ENCODE data around the gene CYP4F2. TPM values are rescaled to one million over a fixed set of nuclear protein-coding genes. Genes with fewer than 3 reads are reported as not detected.
"Not testable (repeated sequence)": the region's sequence is repeated elsewhere in the genome, so short reads cannot be mapped to it uniquely, and the experiment has no call there.

Gene CYP4F2
- polyA plus RNA-seq, 1 donor from 2014 or later: not detected

DNA sequence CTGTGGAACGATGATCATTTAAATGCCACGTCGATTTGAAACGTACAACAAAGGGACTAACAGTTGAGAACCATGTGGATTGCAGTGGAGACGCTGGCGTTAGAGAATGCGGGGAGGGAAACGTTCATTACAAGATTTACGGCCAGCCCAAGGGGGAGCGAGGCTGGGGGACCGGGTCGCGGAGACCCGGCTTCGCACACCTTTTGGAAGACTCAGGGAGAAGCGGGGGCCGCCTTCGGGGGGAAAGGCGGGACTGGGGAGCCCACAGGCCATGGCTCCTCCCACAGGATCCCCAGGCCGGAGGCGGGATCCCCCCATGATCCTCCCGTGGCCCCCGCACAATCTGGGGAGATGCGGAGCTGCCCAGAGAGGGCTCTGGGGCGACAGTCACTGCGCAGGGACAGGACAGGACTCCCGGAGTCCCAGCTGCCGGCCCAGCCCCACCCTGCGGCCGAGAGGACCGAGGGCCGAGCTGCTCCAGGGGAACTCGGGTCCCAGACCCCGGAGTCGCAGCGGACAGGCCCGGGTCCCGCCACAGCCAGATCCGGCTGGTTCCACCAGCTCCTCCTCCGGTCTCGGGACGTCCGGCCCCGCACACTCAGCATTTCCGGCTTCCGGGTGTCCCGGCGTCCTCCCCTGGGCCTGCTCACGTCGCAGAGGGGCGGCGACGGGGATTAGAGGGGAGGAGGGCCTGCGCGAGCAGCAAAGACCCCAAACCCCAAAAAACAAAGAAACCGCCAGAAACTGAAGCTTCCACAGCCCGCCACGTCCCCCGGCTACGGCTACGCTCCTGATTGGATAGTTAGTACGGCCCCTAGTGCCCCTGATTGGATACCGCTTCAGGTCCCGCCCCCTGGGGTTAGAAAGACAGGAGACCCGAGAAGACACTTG, 61.3 kb downstream of the CYP4F2 start (continued):
- TF ChIP-seq, protein P1, sequence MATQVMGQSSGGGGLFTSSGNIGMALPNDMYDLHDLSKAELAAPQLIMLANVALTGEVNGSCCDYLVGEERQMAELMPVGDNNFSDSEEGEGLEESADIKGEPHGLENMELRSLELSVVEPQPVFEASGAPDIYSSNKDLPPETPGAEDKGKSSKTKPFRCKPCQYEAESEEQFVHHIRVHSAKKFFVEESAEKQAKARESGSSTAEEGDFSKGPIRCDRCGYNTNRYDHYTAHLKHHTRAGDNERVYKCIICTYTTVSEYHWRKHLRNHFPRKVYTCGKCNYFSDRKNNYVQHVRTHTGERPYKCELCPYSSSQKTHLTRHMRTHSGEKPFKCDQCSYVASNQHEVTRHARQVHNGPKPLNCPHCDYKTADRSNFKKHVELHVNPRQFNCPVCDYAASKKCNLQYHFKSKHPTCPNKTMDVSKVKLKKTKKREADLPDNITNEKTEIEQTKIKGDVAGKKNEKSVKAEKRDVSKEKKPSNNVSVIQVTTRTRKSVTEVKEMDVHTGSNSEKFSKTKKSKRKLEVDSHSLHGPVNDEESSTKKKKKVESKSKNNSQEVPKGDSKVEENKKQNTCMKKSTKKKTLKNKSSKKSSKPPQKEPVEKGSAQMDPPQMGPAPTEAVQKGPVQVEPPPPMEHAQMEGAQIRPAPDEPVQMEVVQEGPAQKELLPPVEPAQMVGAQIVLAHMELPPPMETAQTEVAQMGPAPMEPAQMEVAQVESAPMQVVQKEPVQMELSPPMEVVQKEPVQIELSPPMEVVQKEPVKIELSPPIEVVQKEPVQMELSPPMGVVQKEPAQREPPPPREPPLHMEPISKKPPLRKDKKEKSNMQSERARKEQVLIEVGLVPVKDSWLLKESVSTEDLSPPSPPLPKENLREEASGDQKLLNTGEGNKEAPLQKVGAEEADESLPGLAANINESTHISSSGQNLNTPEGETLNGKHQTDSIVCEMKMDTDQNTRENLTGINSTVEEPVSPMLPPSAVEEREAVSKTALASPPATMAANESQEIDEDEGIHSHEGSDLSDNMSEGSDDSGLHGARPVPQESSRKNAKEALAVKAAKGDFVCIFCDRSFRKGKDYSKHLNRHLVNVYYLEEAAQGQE (IDR thresholded peaks at IDR 0.05; ENCODE audit: borderline replicate concordance): no peak

DNA sequence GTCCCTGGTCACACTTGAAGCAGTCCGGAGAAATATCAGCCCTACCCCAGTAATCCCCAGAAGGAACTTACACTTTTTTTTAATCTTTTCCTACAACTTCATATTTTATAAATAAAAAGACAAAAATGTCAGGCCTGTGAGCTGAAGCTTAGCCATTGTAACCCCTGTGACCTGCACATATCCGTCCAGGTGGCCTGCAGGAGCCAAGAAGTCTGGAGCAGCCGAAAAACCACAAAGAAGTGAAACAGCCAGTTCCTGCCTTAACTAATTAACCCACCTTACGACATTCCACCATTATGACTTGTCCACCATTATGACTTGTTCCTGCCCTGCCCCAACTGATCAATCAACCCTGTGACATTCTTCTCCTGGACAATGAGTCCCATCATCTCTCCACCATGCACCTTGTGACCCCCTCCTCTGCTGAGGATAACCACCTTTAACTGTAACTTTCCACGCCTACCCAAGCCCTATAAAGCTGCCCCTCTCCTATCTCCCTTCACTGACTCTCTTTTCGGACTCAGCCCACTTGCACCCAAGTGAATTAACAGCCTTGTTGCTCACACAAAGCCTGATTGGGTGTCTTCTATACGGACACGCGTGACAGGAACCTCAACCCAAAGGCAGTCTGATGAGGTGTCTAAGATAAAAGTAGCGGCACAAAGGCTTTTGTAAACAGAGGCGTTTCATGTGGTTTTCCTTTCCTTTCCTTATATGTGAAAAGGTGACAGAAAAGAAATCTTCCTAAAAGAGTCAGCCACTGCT, 62.1 kb downstream of the CYP4F2 start:
- not testable (repeated sequence) for H2AFZ ChIP-seq (ENCODE audit: low read depth, low read length); H3K4me3 ChIP-seq (ENCODE audit: low read length); H3K9ac ChIP-seq (ENCODE audit: low read length); H3K9me2 ChIP-seq (ENCODE audit: insufficient read depth, low read length); H3K27me3 ChIP-seq (ENCODE audit: insufficient read depth, low read depth, low read length); H3F3A ChIP-seq (ENCODE audit: insufficient read depth, low read length, poor library complexity, severe bottlenecking); H3K27ac ChIP-seq (ENCODE audit: low read length); H3K36me3 ChIP-seq (ENCODE audit: insufficient read depth, low read length); H3K9me3 ChIP-seq (ENCODE audit: low read length); H3K4me2 ChIP-seq (ENCODE audit: low read length); H3K79me2 ChIP-seq (replicated peaks; ENCODE audit: insufficient read depth, low read length); H4K20me1 ChIP-seq (ENCODE audit: insufficient read depth)

DNA sequence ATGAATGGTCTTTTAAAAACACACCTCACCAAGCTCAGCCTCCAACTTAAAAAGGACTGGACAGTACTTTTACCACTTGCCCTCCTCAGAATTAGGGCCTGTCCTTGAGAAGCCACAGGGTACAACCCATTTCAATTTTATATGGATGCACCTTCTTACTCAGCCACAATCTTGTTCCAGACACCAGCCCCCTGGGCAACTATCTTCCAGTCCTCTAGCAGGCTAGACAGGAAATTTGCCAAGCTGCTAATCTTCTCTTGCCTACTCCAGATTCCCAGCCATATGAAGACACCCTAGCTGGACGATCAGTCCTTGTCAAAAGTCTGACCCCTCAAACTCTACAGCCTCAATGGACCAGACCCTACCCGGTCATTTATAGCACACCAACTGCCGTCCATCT, 63.6 kb downstream of the CYP4F2 start:
- not testable (repeated sequence) for H3K27ac ChIP-seq (ENCODE audit: low read length); H3K79me2 ChIP-seq (replicated peaks; ENCODE audit: insufficient read depth, low read length); H3K9me2 ChIP-seq (ENCODE audit: insufficient read depth, low read length); H3K4me2 ChIP-seq (ENCODE audit: low read length); H3K4me3 ChIP-seq (ENCODE audit: low read length); H3K27me3 ChIP-seq (ENCODE audit: insufficient read depth, low read depth, low read length); H3K9ac ChIP-seq (ENCODE audit: low read length); H3K9me3 ChIP-seq (ENCODE audit: low read length); H3F3A ChIP-seq (ENCODE audit: insufficient read depth, low read length, poor library complexity, severe bottlenecking); H3K36me3 ChIP-seq (ENCODE audit: insufficient read depth, low read length); H4K20me1 ChIP-seq (ENCODE audit: insufficient read depth); H2AFZ ChIP-seq (ENCODE audit: low read depth, low read length)

DNA sequence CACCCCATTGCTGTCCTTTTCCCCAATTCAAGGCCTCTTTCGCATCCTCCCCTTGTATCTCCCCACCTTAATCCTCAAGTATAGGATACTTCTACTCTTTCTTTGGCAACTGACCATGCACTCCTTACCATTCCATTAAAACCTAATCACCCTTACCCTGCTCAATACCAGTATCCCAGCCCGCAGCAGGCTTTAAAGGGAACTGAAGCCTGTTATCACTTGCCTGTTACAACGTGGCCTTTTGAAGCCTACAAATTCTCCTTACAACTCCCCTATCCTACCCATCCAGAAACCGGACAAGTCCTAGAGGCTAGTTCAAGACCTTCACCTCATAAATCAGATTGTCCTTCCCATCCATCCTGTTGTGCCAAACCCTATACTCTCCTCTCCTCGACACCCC, 66.2 kb downstream of the CYP4F2 start:
- Histone ChIP-seq H3K9me2 (ENCODE audit: insufficient read depth, low read length) (no peaks in the 10 kb centered on the region), H4K20me1 (ENCODE audit: insufficient read depth) (no peaks in the 10 kb centered on the region), H3K9me3 (ENCODE audit: low read length) (peaks cover 4% of the 10 kb centered on the region)

More for the DNA sequence above, 66.2 kb downstream of the CYP4F2 start:
- Histone ChIP-seq H3K4me3 (ENCODE audit: low read length) (no peak overlapping the region), H3K27ac (ENCODE audit: low read length) (no peak overlapping the region), H2AFZ (ENCODE audit: low read depth, low read length) (no peak overlapping the region), H3F3A (ENCODE audit: insufficient read depth, low read length, poor library complexity, severe bottlenecking) (no peaks in the 10 kb centered on the region), H3K9ac (ENCODE audit: low read length) (no peak overlapping the region), H3K4me2 (ENCODE audit: low read length) (no peak overlapping the region), H3K36me3 (ENCODE audit: insufficient read depth, low read length) (no peaks in the 10 kb centered on the region), H3K79me2 (replicated peaks; ENCODE audit: insufficient read depth, low read length) (no peaks in the 10 kb centered on the region), H3K27me3 (ENCODE audit: insufficient read depth, low read depth, low read length) (no peaks in the 10 kb centered on the region)
- TF ChIP-seq POLR2AphosphoS5 (IDR thresholded peaks at IDR 0.05) (no peak), TAF1 (IDR thresholded peaks at IDR 0.05; ENCODE audit: low read depth) (no peak), EZH2 (IDR thresholded peaks at IDR 0.05; ENCODE audit: borderline replicate concordance, insufficient read depth, low read length, poor library complexity, severe bottlenecking) (no peak), SMC3 (conservative IDR thresholded peaks at IDR 0.05; ENCODE audit: poor library complexity) (no peak), RAD21 (conservative IDR thresholded peaks at IDR 0.05) (no peak), MXI1 (conservative IDR thresholded peaks at IDR 0.05; ENCODE audit: poor library complexity, severe bottlenecking) (no peak)
- TF ChIP-seq, protein P1 (IDR thresholded peaks at IDR 0.05; ENCODE audit: borderline replicate concordance): no peak
- TF ChIP-seq, protein P2, sequence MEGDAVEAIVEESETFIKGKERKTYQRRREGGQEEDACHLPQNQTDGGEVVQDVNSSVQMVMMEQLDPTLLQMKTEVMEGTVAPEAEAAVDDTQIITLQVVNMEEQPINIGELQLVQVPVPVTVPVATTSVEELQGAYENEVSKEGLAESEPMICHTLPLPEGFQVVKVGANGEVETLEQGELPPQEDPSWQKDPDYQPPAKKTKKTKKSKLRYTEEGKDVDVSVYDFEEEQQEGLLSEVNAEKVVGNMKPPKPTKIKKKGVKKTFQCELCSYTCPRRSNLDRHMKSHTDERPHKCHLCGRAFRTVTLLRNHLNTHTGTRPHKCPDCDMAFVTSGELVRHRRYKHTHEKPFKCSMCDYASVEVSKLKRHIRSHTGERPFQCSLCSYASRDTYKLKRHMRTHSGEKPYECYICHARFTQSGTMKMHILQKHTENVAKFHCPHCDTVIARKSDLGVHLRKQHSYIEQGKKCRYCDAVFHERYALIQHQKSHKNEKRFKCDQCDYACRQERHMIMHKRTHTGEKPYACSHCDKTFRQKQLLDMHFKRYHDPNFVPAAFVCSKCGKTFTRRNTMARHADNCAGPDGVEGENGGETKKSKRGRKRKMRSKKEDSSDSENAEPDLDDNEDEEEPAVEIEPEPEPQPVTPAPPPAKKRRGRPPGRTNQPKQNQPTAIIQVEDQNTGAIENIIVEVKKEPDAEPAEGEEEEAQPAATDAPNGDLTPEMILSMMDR (IDR thresholded peaks at IDR 0.05; ENCODE audit: poor library complexity, severe bottlenecking): no peak

Measured in neural cell (in vitro differentiated cells).